GM23338 (cell line): ENCODE measurements around the gene PPP1R9B. TPM values are rescaled to one million over a fixed set of nuclear protein-coding genes. Genes with fewer than 3 reads are reported as not detected.

ENCODE experiments used
- ATAC-seq: fragments of 200-7000 bp; cut with Tn5 transposase; 3 replicates; pipeline ENCODE4 v1.9.1; 2020
- DNase-seq: peaks from one replicate; pipeline ENCODE4 v3.0.0-alpha.2; 2015; ENCODE audit warnings: low spot score
- H2AFZ ChIP-seq: fragments of 200-600 bp; sonication (generic); 2 replicates; pipeline ENCODE4 v1.8.0; 2016; ENCODE audit warnings: antibody characterized with exemption, mild to moderate bottlenecking, moderate library complexity
- H3F3A ChIP-seq: fragments of 200-600 bp; sonication (generic); replicated peaks from 2 replicates; pipeline ENCODE4 v1.8.0; 2017; ENCODE audit warnings: antibody characterized with exemption, mixed run types, low read depth
- H3K27ac ChIP-seq: fragments of 200-600 bp; sonication (generic); 2 replicates; pipeline ENCODE4 v1.6.1; 2016; ENCODE audit warnings: low read depth
- H3K27me3 ChIP-seq: fragments of 200-600 bp; sonication (generic); 2 replicates; pipeline ENCODE4 v1.8.0; 2016; ENCODE audit warnings: mild to moderate bottlenecking, mixed run types, moderate library complexity; ENCODE audit not compliant: insufficient read depth
- H3K36me3 ChIP-seq: fragments of 200-600 bp; sonication (generic); 2 replicates; pipeline ENCODE4 v1.8.0; 2016; ENCODE audit warnings: mild to moderate bottlenecking; ENCODE audit not compliant: insufficient read depth
- H3K4me1 ChIP-seq: fragments of 200-600 bp; sonication (generic); 2 replicates; pipeline ENCODE4 v1.8.0; 2016; ENCODE audit warnings: mild to moderate bottlenecking, moderate library complexity; ENCODE audit not compliant: insufficient read depth
- H3K4me2 ChIP-seq: fragments of 200-600 bp; sonication (generic); 2 replicates; pipeline ENCODE4 v1.7.1; 2017; ENCODE audit warnings: mixed run types
- H3K4me3 ChIP-seq: fragments of 200-600 bp; sonication (generic); 2 replicates; pipeline ENCODE4 v1.6.1; 2016; ENCODE audit warnings: mixed run types
- H3K79me2 ChIP-seq: fragments of 200-600 bp; sonication (generic); replicated peaks from 2 replicates; pipeline ENCODE4 v1.8.0; 2017; ENCODE audit warnings: mild to moderate bottlenecking; ENCODE audit not compliant: insufficient read depth
- H3K9me2 ChIP-seq: fragments of 200-600 bp; sonication (generic); 2 replicates; pipeline ENCODE4 v1.8.0; 2017; ENCODE audit not compliant: insufficient read depth
- H4K20me1 ChIP-seq: fragments of 200-600 bp; sonication (generic); replicated peaks from 2 replicates; pipeline ENCODE4 v1.8.0; 2017; ENCODE audit warnings: mild to moderate bottlenecking; ENCODE audit not compliant: insufficient read depth
- H3K27ac Mint-ChIP-seq: 2 replicates; pipeline ENCODE4 v1.8.0; 2020; ENCODE audit warnings: inconsistent platforms, mild to moderate bottlenecking, moderate library complexity, mixed read lengths
- H3K27me3 Mint-ChIP-seq: 3 replicates; pipeline ENCODE4 v1.8.0; 2022; ENCODE audit warnings: low read depth, mild to moderate bottlenecking, moderate library complexity, mixed read lengths, inconsistent platforms; ENCODE audit not compliant: insufficient read depth, poor library complexity
- H3K36me3 Mint-ChIP-seq: 3 replicates; pipeline ENCODE4 v1.8.0; 2021; ENCODE audit warnings: low read depth, mild to moderate bottlenecking, inconsistent platforms, moderate library complexity, mixed read lengths
- H3K4me1 Mint-ChIP-seq: 3 replicates; pipeline ENCODE4 v1.8.0; 2020; ENCODE audit warnings: mild to moderate bottlenecking, inconsistent platforms, mixed read lengths
- H3K4me3 Mint-ChIP-seq: 3 replicates; pipeline ENCODE4 v1.8.0; 2021; ENCODE audit warnings: moderate library complexity, mild to moderate bottlenecking, inconsistent platforms, mixed read lengths
- H3K9me3 Mint-ChIP-seq: 3 replicates; pipeline ENCODE4 v1.8.0; 2020; ENCODE audit warnings: moderate library complexity, mild to moderate bottlenecking, inconsistent platforms, mixed read lengths
- CREB1 ChIP-seq: fragments of 250-450 bp; sonication (Bioruptor Pico); IDR thresholded peaks from 2 replicates; pipeline ENCODE4 v1.5.0; 2020; ENCODE audit warnings: low read depth, mild to moderate bottlenecking, moderate library complexity
- CTCF ChIP-seq, 2 experiments: fragments of 200-600 bp in 1 of 2; sonication (generic) in 1 of 2; conservative IDR thresholded peaks; 2 replicates each; pipeline versions ENCODE4 v1.5.1 to v1.6.1; 2016 to 2017; ENCODE audit warnings: antibody characterized with exemption in 2 of 2, low read depth in 2 of 2, mild to moderate bottlenecking in 2 of 2, moderate library complexity in 1 of 2
- ETS1 ChIP-seq: IDR thresholded peaks from 2 replicates; pipeline ENCODE4 v1.6.1; 2016; ENCODE audit warnings: antibody characterized with exemption
- EZH2 ChIP-seq: fragments of 200-600 bp; sonication (generic); IDR thresholded peaks from one replicate; pipeline ENCODE4 v1.8.0; 2017; ENCODE audit warnings: antibody characterized with exemption, mild to moderate bottlenecking, low read depth; ENCODE audit not compliant: unreplicated experiment
- EZH2phosphoT487 ChIP-seq: fragments of 200-600 bp; sonication (generic); IDR thresholded peaks from one replicate; pipeline ENCODE4 v1.8.1; 2018; ENCODE audit warnings: antibody characterized with exemption; ENCODE audit not compliant: unreplicated experiment
- JUNB ChIP-seq: IDR thresholded peaks from one replicate; pipeline ENCODE4 v1.6.1; 2016; ENCODE audit warnings: antibody characterized with exemption; ENCODE audit not compliant: unreplicated experiment
- NANOG ChIP-seq: IDR thresholded peaks from 2 replicates; pipeline ENCODE4 v1.6.1; 2016; ENCODE audit warnings: antibody characterized with exemption, borderline replicate concordance
- POLR2AphosphoS5 ChIP-seq: IDR thresholded peaks from 2 replicates; pipeline ENCODE4 v1.6.1; 2016; ENCODE audit warnings: antibody characterized with exemption, low read depth
- STAT1 ChIP-seq: IDR thresholded peaks from one replicate; pipeline ENCODE4 v1.6.1; 2016; ENCODE audit warnings: antibody characterized with exemption; ENCODE audit not compliant: unreplicated experiment
- ZNF114 ChIP-seq: fragments of 250-450 bp; sonication (Bioruptor Pico); IDR thresholded peaks from 2 replicates; pipeline ENCODE4 v1.5.0; 2020; ENCODE audit warnings: mild to moderate bottlenecking, moderate library complexity
- ZNF331 ChIP-seq: fragments of 250-450 bp; sonication (Bioruptor Pico); IDR thresholded peaks from 2 replicates; pipeline ENCODE4 v1.5.0; 2020; ENCODE audit warnings: low read depth, mild to moderate bottlenecking, moderate library complexity
- polyA plus RNA-seq: library from polyadenylated mRNA; unstranded; fragments of >200 nt; fragmentation: Nextera tagmentation; extraction: Ambion mirVana; gene quantifications from 2 replicates; pipeline ENCODE4 v1.2.1, GENCODE V29; 2016
- total RNA-seq: library from RNA; depleted of rRNA; stranded (reverse); fragments of >200 nt; shearing (Covaris generic); gene quantifications from 2 replicates; pipeline ENCODE4 v1.2.3, GENCODE V29; 2014

PPP1R9B gene
- total and polyA plus RNA-seq, 2 experiments from 2014 or later, result 2.1 to 10.5 TPM

DNA sequence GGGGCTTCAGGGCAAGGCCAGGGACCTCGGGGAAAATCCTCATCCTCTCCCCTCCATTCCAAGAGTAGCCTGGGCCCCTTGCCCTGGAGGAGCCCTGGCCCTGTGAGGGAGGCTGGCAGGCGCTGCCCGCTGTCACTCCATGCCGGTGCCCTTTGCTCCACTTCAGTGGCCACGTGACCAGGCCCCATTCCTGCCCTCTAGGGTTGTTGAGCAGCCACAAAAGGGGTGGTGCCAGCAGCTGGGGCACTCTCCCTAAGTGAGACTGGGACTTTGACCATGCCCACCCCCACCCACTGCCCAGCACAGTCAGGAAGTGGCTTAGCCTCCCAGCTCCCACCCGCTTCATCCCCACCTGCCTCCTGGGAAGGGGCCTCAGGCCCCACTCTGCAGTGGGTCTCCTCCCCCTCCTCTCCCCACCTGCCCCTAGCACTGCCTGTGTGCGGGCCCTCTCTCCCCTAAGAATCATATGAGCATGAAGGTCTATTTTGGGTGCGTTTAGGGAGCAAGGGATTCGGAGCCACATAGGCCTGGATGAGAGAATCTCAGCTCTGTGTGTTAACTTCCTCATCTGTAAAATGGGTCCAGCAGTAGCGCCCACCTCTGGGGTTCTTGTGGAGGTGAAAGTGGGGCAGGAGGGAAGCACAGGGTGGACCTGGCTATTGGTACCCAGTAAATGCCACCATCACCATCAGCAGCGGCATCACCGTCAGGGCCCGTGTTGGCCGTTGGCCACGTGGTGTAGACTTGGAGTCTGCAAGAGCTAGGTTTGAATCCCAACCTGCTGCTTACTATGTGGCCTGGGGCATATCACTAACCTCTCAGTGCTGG is 48.1 kb downstream of the PPP1R9B start (continued):
- TF ChIP-seq NANOG (no peak), STAT1 (no peak), EZH2 (no peak), CREB1 (no peak), ZNF114 (CRISPR knock-in tag) (no peak), ZNF331 (CRISPR knock-in tag) (no peak), EZH2phosphoT487 (no peak)

DNA sequence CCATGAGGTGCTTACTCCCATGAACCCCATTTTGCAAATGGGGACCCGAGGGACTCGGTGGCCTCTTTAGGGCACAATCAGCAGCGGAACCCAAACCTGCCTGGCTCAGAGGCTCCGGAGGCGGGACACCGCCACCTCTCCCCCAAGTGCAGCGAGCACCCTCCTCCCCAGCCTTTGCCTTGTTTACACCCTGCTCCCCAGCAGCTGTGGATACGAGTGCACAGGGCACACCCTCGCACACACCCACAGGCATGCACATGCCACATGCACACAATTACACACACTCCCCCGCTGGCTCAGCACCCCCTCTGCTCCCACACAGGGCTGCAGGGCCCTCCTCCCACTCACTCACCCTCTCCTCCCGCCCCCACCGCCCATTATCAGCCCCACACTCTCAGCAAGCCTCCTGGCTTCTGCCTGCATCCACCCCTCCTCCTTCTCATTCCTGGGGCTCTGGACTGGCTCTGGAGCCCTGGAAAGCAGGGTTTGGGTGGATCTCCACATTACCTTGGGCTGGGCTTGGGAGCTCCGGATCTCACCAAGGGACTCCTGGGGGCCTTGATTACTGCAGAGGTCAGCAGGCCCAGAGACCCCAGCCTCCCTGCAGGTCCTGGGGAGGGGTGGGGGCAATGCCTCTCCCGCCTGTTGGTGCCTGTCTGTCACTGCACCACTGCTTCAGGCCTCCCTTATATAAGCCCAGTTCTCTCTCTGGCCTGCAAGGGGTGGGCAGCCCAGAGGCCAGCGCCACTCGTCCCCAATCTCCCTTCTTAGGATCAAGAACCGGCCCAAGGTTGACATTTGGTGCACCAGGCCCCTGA is 48.9 kb downstream of the PPP1R9B start:
- H3K27me3 Mint-ChIP-seq, result peaks cover 14% of the 10 kb centered on the region
- H3K4me1 Mint-ChIP-seq, result peaks cover 17% of the 10 kb centered on the region
- peaks cover 2% of the 10 kb centered on the region; the same call in 1 of the 3 replicates for H3K36me3 Mint-ChIP-seq
- H3K4me3 ChIP-seq, result peak overlapping the region; percentile 41
- no peaks in the 10 kb centered on the region for H3K27me3 ChIP-seq
- DNase-seq (peak; percentile 39), ATAC-seq (peak; percentile 74)
- H3K4me1 ChIP-seq, result peaks cover 13% of the 10 kb centered on the region; the same call in 1 of the 2 replicates
- no peaks in the 10 kb centered on the region for H3K9me2 ChIP-seq
- H2AFZ ChIP-seq, result 0 out of 2 replicates have a peak overlapping the region, but pooled peaks have one; percentile 28
- no peak for TF ChIP-seq JUNB
- TF ChIP-seq CTCF (conservative IDR thresholded peaks at IDR 0.05; ENCODE audit: low read depth in 2 of 2), result 0 out of 4 replicates have a peak, but pooled peaks of 1 of the 2 experiments have one; percentile 9
- no peak for TF ChIP-seq ZNF114 (CRISPR knock-in tag)
- H3K27ac Mint-ChIP-seq, result no peak overlapping the region
- H3K4me2 ChIP-seq, result peak overlapping the region; percentile 62
- H3K27ac ChIP-seq, result no peak overlapping the region
- no peaks in the 10 kb centered on the region for H4K20me1 ChIP-seq
- H3K79me2 ChIP-seq, result no peaks in the 10 kb centered on the region
- H3K9me3 Mint-ChIP-seq, result no peaks in the 10 kb centered on the region
- H3K36me3 ChIP-seq, result no peaks in the 10 kb centered on the region
- H3K4me3 Mint-ChIP-seq, result peak overlapping the region; percentile 46; the same call in 1 of the 3 replicates
- H3F3A ChIP-seq, result no peaks in the 10 kb centered on the region

- Mint-ChIP-seq H3K27ac (no peak overlapping the region), H3K4me1 (peaks cover 18% of the 10 kb centered on the region), H3K36me3 (peaks cover 2% of the 10 kb centered on the region; the same call in 1 of the 3 replicates), H3K27me3 (peaks cover 14% of the 10 kb centered on the region), H3K4me3 (peak overlapping the region; percentile 46), H3K9me3 (no peaks in the 10 kb centered on the region)
- Histone ChIP-seq H3K27me3 (no peaks in the 10 kb centered on the region), H3F3A (no peaks in the 10 kb centered on the region), H3K4me2 (peak overlapping the region; percentile 62), H3K4me1 (peaks cover 13% of the 10 kb centered on the region; the same call in 1 of the 2 replicates), H3K79me2 (no peaks in the 10 kb centered on the region), H3K9me2 (no peaks in the 10 kb centered on the region), H3K27ac (no peak overlapping the region), H3K4me3 (peak overlapping the region; percentile 41), H2AFZ (0 out of 2 replicates have a peak overlapping the region, but pooled peaks have one; percentile 28), H3K36me3 (no peaks in the 10 kb centered on the region), H4K20me1 (no peaks in the 10 kb centered on the region)
- DNase-seq, result peak; percentile 35
- ATAC-seq, result peak; percentile 61
- TF ChIP-seq JUNB, result no peak
- no peak for TF ChIP-seq CTCF (conservative IDR thresholded peaks at IDR 0.05; ENCODE audit: low read depth in 2 of 2)
- TF ChIP-seq ETS1, result no peak
- no peak for TF ChIP-seq ZNF114 (CRISPR knock-in tag)
- TF ChIP-seq EZH2phosphoT487, result no peak
- no peak for TF ChIP-seq CREB1
- no peak for TF ChIP-seq ZNF331 (CRISPR knock-in tag)
- no peak for TF ChIP-seq POLR2AphosphoS5
- TF ChIP-seq EZH2, result no peak
These were observed 49.5 kb downstream of the PPP1R9B start for GRCh38 chr17:50100921-50101345.
